ENCODE results near the gene ATF6B. TPM values are rescaled to one million over a fixed set of nuclear protein-coding genes. Genes with fewer than 3 reads are reported as not detected.

Gene ATF6B
- polyA plus RNA-seq, 2 donors = 47.5 to 60.2 TPM

- Histone ChIP-seq H3K4me1 (ENCODE audit: control insufficient read depth in 2 of 2, insufficient read depth in 2 of 2, low read length in 1 of 2) (peaks cover 0 to 17% of the 10 kb centered on the region in 2 donors), H3K4me3 (ENCODE audit: low read depth in 1 of 2, low read length in 2 of 2) (peak overlapping the region in 1 of 2 donors; percentile 4), H3K36me3 (ENCODE audit: control insufficient read depth in 2 of 2, insufficient read depth in 2 of 2, low read length in 1 of 2) (peaks cover 0 to 3% of the 10 kb centered on the region in 2 donors)
Measured at GRCh38 chr6:32086661-32087573, 41.1 kb downstream of the ATF6B start.

GRCh38 chr6:32085759-32086459 lies 42.1 kb downstream of the ATF6B start:
- Histone ChIP-seq H3K36me3 (ENCODE audit: control insufficient read depth in 2 of 2, insufficient read depth in 2 of 2, low read length in 1 of 2) (peaks cover 0 to 3% of the 10 kb centered on the region in 2 donors), H3K4me1 (ENCODE audit: control insufficient read depth in 2 of 2, insufficient read depth in 2 of 2, low read length in 1 of 2) (peaks cover 0 to 23% of the 10 kb centered on the region in 2 donors), H3K27ac (ENCODE audit: low read depth in 2 of 2, low read length in 1 of 2) (no peak overlapping the region), H3K4me3 (ENCODE audit: low read depth in 1 of 2, low read length in 2 of 2) (no peak overlapping the region), H3K27me3 (ENCODE audit: control insufficient read depth in 1 of 2, insufficient read depth in 2 of 2, low read length in 2 of 2) (no peaks in the 10 kb centered on the region), H3K9me3 (ENCODE audit: control insufficient read depth in 2 of 2, insufficient read depth in 1 of 2, low read depth in 1 of 2, low read length in 1 of 2) (no peaks in the 10 kb centered on the region)
- 84 to 86% methylated on average over 17 of the region's 17 CpGs for WGBS, 2 donors

More at GRCh38 chr6:32086661-32087573, 41.1 kb downstream of the ATF6B start:
- Histone ChIP-seq H3K27ac (ENCODE audit: low read depth in 2 of 2, low read length in 1 of 2) (peak overlapping the region; percentile 43 to 51), H3K27me3 (ENCODE audit: control insufficient read depth in 1 of 2, insufficient read depth in 2 of 2, low read length in 2 of 2) (no peaks in the 10 kb centered on the region), H3K9me3 (ENCODE audit: control insufficient read depth in 2 of 2, insufficient read depth in 1 of 2, low read depth in 1 of 2, low read length in 1 of 2) (no peaks in the 10 kb centered on the region)
- WGBS, 2 donors = 22 to 24% methylated on average over 35 to 45 of the region's 45 CpGs

- Histone ChIP-seq H3K9me3 (ENCODE audit: control insufficient read depth in 2 of 2, insufficient read depth in 1 of 2, low read depth in 1 of 2, low read length in 1 of 2) (no peaks in the 10 kb centered on the region), H3K36me3 (ENCODE audit: control insufficient read depth in 2 of 2, insufficient read depth in 2 of 2, low read length in 1 of 2) (peaks cover 0 to 3% of the 10 kb centered on the region in 2 donors), H3K4me3 (ENCODE audit: low read depth in 1 of 2, low read length in 2 of 2) (no peak overlapping the region), H3K27ac (ENCODE audit: low read depth in 2 of 2, low read length in 1 of 2) (no peak overlapping the region), H3K4me1 (ENCODE audit: control insufficient read depth in 2 of 2, insufficient read depth in 2 of 2, low read length in 1 of 2) (peaks cover 0 to 23% of the 10 kb centered on the region in 2 donors), H3K27me3 (ENCODE audit: control insufficient read depth in 1 of 2, insufficient read depth in 2 of 2, low read length in 2 of 2) (no peaks in the 10 kb centered on the region)
- WGBS, 2 donors = 91 to 94% methylated on average over 2 of the region's 2 CpGs
Measured at GRCh38 chr6:32084780-32085179, 43.3 kb downstream of the ATF6B start.

- Histone ChIP-seq H3K27me3 (ENCODE audit: control insufficient read depth in 1 of 2, insufficient read depth in 2 of 2, low read length in 2 of 2) (no peaks in the 10 kb centered on the region), H3K9me3 (ENCODE audit: control insufficient read depth in 2 of 2, insufficient read depth in 1 of 2, low read depth in 1 of 2, low read length in 1 of 2) (no peaks in the 10 kb centered on the region), H3K27ac (ENCODE audit: low read depth in 2 of 2, low read length in 1 of 2) (no peak overlapping the region), H3K4me1 (ENCODE audit: control insufficient read depth in 2 of 2, insufficient read depth in 2 of 2, low read length in 1 of 2) (peaks cover 0 to 23% of the 10 kb centered on the region in 2 donors), H3K4me3 (ENCODE audit: low read depth in 1 of 2, low read length in 2 of 2) (no peak overlapping the region), H3K36me3 (ENCODE audit: control insufficient read depth in 2 of 2, insufficient read depth in 2 of 2, low read length in 1 of 2) (peaks cover 0 to 3% of the 10 kb centered on the region in 2 donors)
- 92% methylated on average over 22 of the region's 22 CpGs for WGBS, 2 donors
Measured at GRCh38 chr6:32083812-32084768, 44.0 kb downstream of the ATF6B start.

GRCh38 chr6:32082935-32083334 lies 45.1 kb downstream of the ATF6B start:
- no peaks in the 10 kb centered on the region for H3K9me3 ChIP-seq (ENCODE audit: control insufficient read depth in 2 of 2, insufficient read depth in 1 of 2, low read depth in 1 of 2, low read length in 1 of 2)
- no peaks in the 10 kb centered on the region for H3K27me3 ChIP-seq (ENCODE audit: control insufficient read depth in 1 of 2, insufficient read depth in 2 of 2, low read length in 2 of 2)
- H3K4me1 ChIP-seq (ENCODE audit: control insufficient read depth in 2 of 2, insufficient read depth in 2 of 2, low read length in 1 of 2) = peaks cover 0 to 23% of the 10 kb centered on the region in 2 donors
- 43 to 53% methylated on average over 9 of the region's 9 CpGs for WGBS, 2 donors
- H3K36me3 ChIP-seq (ENCODE audit: control insufficient read depth in 2 of 2, insufficient read depth in 2 of 2, low read length in 1 of 2) = peaks cover 0 to 3% of the 10 kb centered on the region in 2 donors
- H3K4me3 ChIP-seq (ENCODE audit: low read depth in 1 of 2, low read length in 2 of 2) = no peak overlapping the region
- peak overlapping the region; percentile 36 to 54 for H3K27ac ChIP-seq (ENCODE audit: low read depth in 2 of 2, low read length in 1 of 2)

- Histone ChIP-seq H3K9me3 (ENCODE audit: control insufficient read depth in 2 of 2, insufficient read depth in 1 of 2, low read depth in 1 of 2, low read length in 1 of 2) (no peaks in the 10 kb centered on the region), H3K27ac (ENCODE audit: low read depth in 2 of 2, low read length in 1 of 2) (peak overlapping the region; percentile 43 to 54), H3K27me3 (ENCODE audit: control insufficient read depth in 1 of 2, insufficient read depth in 2 of 2, low read length in 2 of 2) (no peaks in the 10 kb centered on the region), H3K4me3 (ENCODE audit: low read depth in 1 of 2, low read length in 2 of 2) (no peak overlapping the region), H3K36me3 (ENCODE audit: control insufficient read depth in 2 of 2, insufficient read depth in 2 of 2, low read length in 1 of 2) (peaks cover 0 to 3% of the 10 kb centered on the region in 2 donors), H3K4me1 (ENCODE audit: control insufficient read depth in 2 of 2, insufficient read depth in 2 of 2, low read length in 1 of 2) (peaks cover 0 to 23% of the 10 kb centered on the region in 2 donors)
- WGBS, 2 donors = 58 to 67% methylated on average over 6 of the region's 6 CpGs
Measured at GRCh38 chr6:32082478-32082877, 45.6 kb downstream of the ATF6B start.

- H3K4me3 ChIP-seq (ENCODE audit: low read depth in 1 of 2, low read length in 2 of 2) = no peak overlapping the region
- WGBS, 2 donors = 58% methylated on average over 22 of the region's 22 CpGs
- no peaks in the 10 kb centered on the region for H3K27me3 ChIP-seq (ENCODE audit: control insufficient read depth in 1 of 2, insufficient read depth in 2 of 2, low read length in 2 of 2)
- H3K36me3 ChIP-seq (ENCODE audit: control insufficient read depth in 2 of 2, insufficient read depth in 2 of 2, low read length in 1 of 2) = peaks cover 0 to 3% of the 10 kb centered on the region in 2 donors
- H3K9me3 ChIP-seq (ENCODE audit: control insufficient read depth in 2 of 2, insufficient read depth in 1 of 2, low read depth in 1 of 2, low read length in 1 of 2) = no peaks in the 10 kb centered on the region
- H3K27ac ChIP-seq (ENCODE audit: low read depth in 2 of 2, low read length in 1 of 2) = peak overlapping the region; percentile 2 to 29
- peaks cover 0 to 18% of the 10 kb centered on the region in 2 donors for H3K4me1 ChIP-seq (ENCODE audit: control insufficient read depth in 2 of 2, insufficient read depth in 2 of 2, low read length in 1 of 2)
Measured at GRCh38 chr6:32081168-32081990, 46.7 kb downstream of the ATF6B start.

GRCh38 chr6:32079566-32080290 lies 48.3 kb downstream of the ATF6B start:
- no peak overlapping the region for H3K4me3 ChIP-seq (ENCODE audit: low read depth in 1 of 2, low read length in 2 of 2)
- H3K27me3 ChIP-seq (ENCODE audit: control insufficient read depth in 1 of 2, insufficient read depth in 2 of 2, low read length in 2 of 2) = no peaks in the 10 kb centered on the region
- no peaks in the 10 kb centered on the region for H3K9me3 ChIP-seq (ENCODE audit: control insufficient read depth in 2 of 2, insufficient read depth in 1 of 2, low read depth in 1 of 2, low read length in 1 of 2)
- peaks cover 0 to 3% of the 10 kb centered on the region in 2 donors for H3K36me3 ChIP-seq (ENCODE audit: control insufficient read depth in 2 of 2, insufficient read depth in 2 of 2, low read length in 1 of 2)
- 69 to 87% methylated on average over 7 of the region's 7 CpGs for WGBS, 2 donors
- no peak overlapping the region for H3K27ac ChIP-seq (ENCODE audit: low read depth in 2 of 2, low read length in 1 of 2)
- H3K4me1 ChIP-seq (ENCODE audit: control insufficient read depth in 2 of 2, insufficient read depth in 2 of 2, low read length in 1 of 2) = peaks cover 0 to 15% of the 10 kb centered on the region in 2 donors
